GM12878 (cell line): Measurements from ENCODE around the gene SMC3. TPM values are rescaled to one million over a fixed set of nuclear protein-coding genes. Genes with fewer than 3 reads are reported as not detected.
A peak's percentile ranks its signal among the peaks of the same experiment; 100 is the strongest.

Experiments used
- ATAC-seq: fragments of 200-7000 bp; cut with Tn5 transposase; 3 replicates; pipeline ENCODE4 v1.9.1; 2020; ENCODE audit warnings: mild to moderate bottlenecking, moderate library complexity
- BruUV-seq: library from RNA; stranded (reverse); fragments of 400-500 nt; replicated peaks from 2 replicates; lab custom pipeline; 2021; lab: Mats Ljungman, UMichigan
- CTCF ChIA-PET: fragments of 300-600 bp; sonication (Branson Sonifier 250); formaldehyde crosslinking; extraction: SDS; loops from one replicate; lab custom pipeline; 2021; ENCODE audit warnings: inconsistent platforms; lab: Yijun Ruan, JAX
- POLR2A ChIA-PET: fragments of 350-600 bp; formaldehyde crosslinking; extraction: SDS; loops from one replicate; lab custom pipeline; 2021; ENCODE audit warnings: inconsistent platforms; lab: Charles Lee
- RAD21 ChIA-PET: fragments of 300-600 bp; sonication (Branson Sonifier 250); formaldehyde crosslinking; loops from one replicate; lab custom pipeline; 2023; ENCODE audit warnings: antibody characterized with exemption; ENCODE audit not compliant: unreplicated experiment; lab: Charles Lee
- SMC1A ChIA-PET: fragments of 300-600 bp; sonication (Branson Sonifier 250); formaldehyde crosslinking; loops from one replicate; lab custom pipeline; 2023; ENCODE audit not compliant: unreplicated experiment, uncharacterized antibody; lab: Charles Lee
- DNase-seq: peaks from one replicate; pipeline ENCODE4 v3.0.0-alpha.2; 2011; ENCODE audit warnings: low read depth, low spot score
- FAIRE-seq: peaks from 3 replicates; lab custom pipeline; 2011; peaks lifted over from hg19 to GRCh38; lab: Jason Lieb, UNC
- H2AFZ ChIP-seq: 2 replicates; pipeline ENCODE4 v1.6.0; 2011; ENCODE audit warnings: low read depth, low read length, control low read depth; ENCODE audit not compliant: control insufficient read depth
- H3K27ac ChIP-seq: 2 replicates; pipeline ENCODE4 v1.5.1; 2011; ENCODE audit warnings: control low read depth; ENCODE audit not compliant: control insufficient read depth, insufficient read depth
- H3K27me3 ChIP-seq, 2 experiments: replicated peaks in 1 of 2; 2 replicates each; pipeline versions ENCODE4 v1.6.0 to v1.6.1; 2011; ENCODE audit warnings: low read length in 1 of 2; ENCODE audit not compliant: control insufficient read depth in 2 of 2, insufficient read depth in 2 of 2
- H3K36me3 ChIP-seq, 2 experiments: 2 replicates each; pipeline ENCODE4 v1.5.1; 2011; ENCODE audit warnings: low read length in 1 of 2; ENCODE audit not compliant: control insufficient read depth in 2 of 2, insufficient read depth in 2 of 2
- H3K4me1 ChIP-seq: 2 replicates; pipeline ENCODE4 v1.6.1; 2011; ENCODE audit warnings: mild to moderate bottlenecking, low read length, moderate library complexity, mixed read lengths; ENCODE audit not compliant: control insufficient read depth, insufficient read depth
- H3K4me2 ChIP-seq: 2 replicates; pipeline ENCODE4 v1.6.0; 2011; ENCODE audit warnings: control low read depth; ENCODE audit not compliant: control insufficient read depth, insufficient read depth
- H3K4me3 ChIP-seq: fragments of 200-600 bp; sonication (generic); 2 replicates; pipeline ENCODE4 v1.5.1; 2016
- H3K79me2 ChIP-seq: 2 replicates; pipeline ENCODE4 v1.6.0; 2011; ENCODE audit warnings: low read length; ENCODE audit not compliant: control insufficient read depth, insufficient read depth
- H3K9ac ChIP-seq: 2 replicates; pipeline ENCODE4 v1.8.0; 2011; ENCODE audit warnings: low read length, control low read depth, mixed read lengths; ENCODE audit not compliant: control insufficient read depth, insufficient read depth
- H3K9me3 ChIP-seq: replicated peaks from 3 replicates; pipeline ENCODE4 v1.5.1; 2011; ENCODE audit warnings: mild to moderate bottlenecking, low read length; ENCODE audit not compliant: control insufficient read depth, insufficient read depth
- H4K20me1 ChIP-seq: 2 replicates; pipeline ENCODE4 v1.6.0; 2011; ENCODE audit not compliant: control insufficient read depth, insufficient read depth
- CHD2 ChIP-seq: IDR thresholded peaks from 2 replicates; pipeline ENCODE4 v1.6.1; 2011; ENCODE audit warnings: low read depth, low read length, improper control_type of control experiment, borderline replicate concordance
- EP300 ChIP-seq, 2 experiments: fragments of 150-350 bp in 1 of 2; IDR thresholded peaks; 2 replicates each; pipeline ENCODE4 v1.6.1; 2011 to 2012; ENCODE audit warnings: low read depth in 2 of 2, low read length in 2 of 2, borderline replicate concordance in 1 of 2, improper control_type of control experiment in 1 of 2, inconsistent platforms in 1 of 2; ENCODE audit not compliant: control insufficient read depth in 1 of 2
- FOXM1 ChIP-seq: IDR thresholded peaks from 2 replicates; pipeline ENCODE4 v1.6.1; 2012; ENCODE audit warnings: low read depth, mild to moderate bottlenecking, inconsistent platforms, low read length, moderate library complexity
- HDAC6 ChIP-seq: fragments of 200-600 bp; sonication (generic); IDR thresholded peaks from one replicate; pipeline ENCODE4 v1.8.0; 2017; ENCODE audit warnings: antibody characterized with exemption; ENCODE audit not compliant: unreplicated experiment
- NBN ChIP-seq: fragments of 450-650 bp; IDR thresholded peaks from 2 replicates; pipeline ENCODE4 v1.6.1; 2016
- NR2C2 ChIP-seq: IDR thresholded peaks from 2 replicates; pipeline ENCODE4 v1.6.1; 2011; ENCODE audit warnings: borderline replicate concordance, low read depth; ENCODE audit not compliant: control insufficient read depth, insufficient read length
- RUNX3 ChIP-seq: IDR thresholded peaks from 2 replicates; pipeline ENCODE4 v1.6.1; 2012; ENCODE audit warnings: low read length, inconsistent platforms
- SPI1 ChIP-seq: IDR thresholded peaks from 2 replicates; pipeline ENCODE4 v1.6.1; 2011; ENCODE audit warnings: low read depth, mild to moderate bottlenecking, low read length, moderate library complexity, borderline replicate concordance; ENCODE audit not compliant: insufficient read depth
- ZBED1 ChIP-seq: IDR thresholded peaks from 2 replicates; pipeline ENCODE4 v1.6.1; 2016; ENCODE audit warnings: borderline replicate concordance
- ZBTB40 ChIP-seq: fragments of 450-650 bp; IDR thresholded peaks from 2 replicates; pipeline ENCODE4 v1.6.1; 2016; ENCODE audit warnings: mild to moderate bottlenecking, moderate library complexity, borderline replicate concordance
- ZNF384 ChIP-seq: IDR thresholded peaks from 2 replicates; pipeline ENCODE4 v1.6.1; 2012; ENCODE audit warnings: low read depth, mild to moderate bottlenecking, low read length, improper control_type of control experiment, borderline replicate concordance
- ZZZ3 ChIP-seq: IDR thresholded peaks from 2 replicates; pipeline ENCODE4 v1.6.1; 2011; ENCODE audit warnings: low read depth; ENCODE audit not compliant: control insufficient read depth, insufficient read length
- WGBS: methylation state at CpG from one replicate; pipeline ENCODE4 v1.1.6; 2016; ENCODE audit warnings: low lambda C conversion rate; ENCODE audit not compliant: insufficient replicate concordance, insufficient coverage; ENCODE audit errors: missing lambda C conversion rate; 5-methylcytosine and 5-hydroxymethylcytosine counted together
- in situ Hi-C: fragments of 300-500 bp; cut with MboI; formaldehyde crosslinking; loops from 9 replicates; pipeline ENCODE4 v1.14.3; 2018; ENCODE audit warnings: mixed read lengths
- intact Hi-C: fragments of 100-400 bp; cut with micrococcal nuclease; formaldehyde crosslinking; loops from one replicate; pipeline ENCODE4 v1.14.2; 2022; ENCODE audit not compliant: unreplicated experiment
- polyA plus RNA-seq, 11 experiments: library from polyadenylated mRNA; depleted of rRNA in 4 of 11; unstranded in 6 of 11; stranded (reverse) in 5 of 11; fragments of >200 nt; fragmentation: Nextera tagmentation in 4 of 11; fragmentation: Illumina TruSeq in 1 of 11; extraction: Ambion mirVana in 4 of 11; extraction: Trizol in 1 of 11; gene quantifications; 1 replicate in 1 of 11; 2 replicates in 10 of 11; pipeline versions ENCODE4 v1.2.1 to v1.2.3, GENCODE V29; 2011 to 2016; ENCODE audit warnings: inconsistent platforms in 2 of 11, missing spikeins in 2 of 11, low read depth in 1 of 11
- total RNA-seq, 4 experiments: library from RNA; depleted of rRNA in 3 of 4; stranded (reverse); fragments of >200 nt in 3 of 4; fragmentation: Illumina TruSeq in 1 of 4; extraction: Trizol in 1 of 4; gene quantifications; 2 replicates each; pipeline versions ENCODE4 v1.2.1 to v1.2.3, GENCODE V29; 2013 to 2021
- TF ChIP-seq, protein P1 (sequence below): fragments of 450-650 bp; IDR thresholded peaks from 2 replicates; pipeline ENCODE4 v1.6.1; 2017; ENCODE audit warnings: low read depth, mild to moderate bottlenecking, moderate library complexity
- TF ChIP-seq, protein P2 (sequence below): IDR thresholded peaks from 2 replicates; pipeline ENCODE4 v1.6.1; 2011; ENCODE audit warnings: low read depth, low read length, improper control_type of control experiment, borderline replicate concordance

SMC3 gene
- total and polyA plus RNA-seq, 10 of the 15 experiments (the other 5 are each of a cell fraction or from before 2014, with no cell fraction given) = 30.4 to 123 (median 48.3) TPM

- FAIRE-seq (no peak), ATAC-seq (peak; percentile 69), DNase-seq (peak; percentile 57)
- Histone ChIP-seq H3K4me1 (peaks cover 33% of the 10 kb centered on the region), H3K27ac (peak overlapping the region; percentile 44), H3K4me3 (no peak overlapping the region), H3K79me2 (no peaks in the 10 kb centered on the region), H3K36me3 (no peaks in the 10 kb centered on the region), H3K27me3 (no peaks in the 10 kb centered on the region), H4K20me1 (no peaks in the 10 kb centered on the region), H3K4me2 (peak overlapping the region; percentile 58), H3K9me3 (no peaks in the 10 kb centered on the region; the same call in 2 of the 3 replicates), H3K9ac (no peak overlapping the region), H2AFZ (peak overlapping the region; percentile 77; the same call in 1 of the 2 replicates)
- in situ Hi-C loops = loop anchor here (25.0 kb wide), 1 partner anchor 1524 kb away; no protein-coding TSS in a partner anchor
- SMC1A ChIA-PET = interaction anchor here (0.9 to 6.9 kb wide), 13 partner anchors 13 to 304 kb away, joined by 3 to 98 read pairs (median 5); no protein-coding TSS in a partner anchor
- no TSS peak for BruUV-seq
- CTCF ChIA-PET = interaction anchor here (0.6 to 8.0 kb wide), 7 partner anchors 9 to 309 kb away, joined by 3 to 141 read pairs (median 4); partner anchors contain the start of gene SMNDC1
- RAD21 ChIA-PET = interaction anchor here (0.7 to 1.4 kb wide), 8 partner anchors 7 to 341 kb away, joined by 3 to 7 read pairs (median 4); partner anchors contain the start of gene PDCD4
- WGBS = 12% methylated on average over 8 of the region's 8 CpGs
- intact Hi-C loops = loop anchor here (5.0 to 10.0 kb wide), 3 partner anchors 189 to 401 kb away; no protein-coding TSS in a partner anchor
- POLR2A ChIA-PET = interaction anchor here (0.6 to 0.7 kb wide), 2 partner anchors 226 to 1859 kb away, joined by 3 to 4 read pairs; no protein-coding TSS in a partner anchor
- TF ChIP-seq HDAC6 = no peak
- TF ChIP-seq CHD2 = peak; percentile 65
- no peak for TF ChIP-seq FOXM1
- no peak for TF ChIP-seq ZZZ3
- TF ChIP-seq NBN = no peak
- peak; percentile 79 for TF ChIP-seq SPI1
- TF ChIP-seq ZNF384 = peak; percentile 83
- TF ChIP-seq, protein P1, sequence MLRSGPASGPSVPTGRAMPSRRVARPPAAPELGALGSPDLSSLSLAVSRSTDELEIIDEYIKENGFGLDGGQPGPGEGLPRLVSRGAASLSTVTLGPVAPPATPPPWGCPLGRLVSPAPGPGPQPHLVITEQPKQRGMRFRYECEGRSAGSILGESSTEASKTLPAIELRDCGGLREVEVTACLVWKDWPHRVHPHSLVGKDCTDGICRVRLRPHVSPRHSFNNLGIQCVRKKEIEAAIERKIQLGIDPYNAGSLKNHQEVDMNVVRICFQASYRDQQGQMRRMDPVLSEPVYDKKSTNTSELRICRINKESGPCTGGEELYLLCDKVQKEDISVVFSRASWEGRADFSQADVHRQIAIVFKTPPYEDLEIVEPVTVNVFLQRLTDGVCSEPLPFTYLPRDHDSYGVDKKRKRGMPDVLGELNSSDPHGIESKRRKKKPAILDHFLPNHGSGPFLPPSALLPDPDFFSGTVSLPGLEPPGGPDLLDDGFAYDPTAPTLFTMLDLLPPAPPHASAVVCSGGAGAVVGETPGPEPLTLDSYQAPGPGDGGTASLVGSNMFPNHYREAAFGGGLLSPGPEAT = peak; percentile 62; the same call in 1 of the 2 replicates
- 0 out of 2 replicates have a peak, but pooled peaks have one; percentile 6 for TF ChIP-seq RUNX3
- peak; percentile 54; the same call in 1 of the 2 replicates for TF ChIP-seq ZBED1
- 0 out of 4 replicates have a peak, but pooled peaks of 1 of the 2 experiments have one; percentile 7 for TF ChIP-seq EP300 (IDR thresholded peaks at IDR 0.05; ENCODE audit: borderline replicate concordance in 1 of 2, control insufficient read depth in 1 of 2, low read depth in 2 of 2, low read length in 2 of 2)
- TF ChIP-seq, protein P2, sequence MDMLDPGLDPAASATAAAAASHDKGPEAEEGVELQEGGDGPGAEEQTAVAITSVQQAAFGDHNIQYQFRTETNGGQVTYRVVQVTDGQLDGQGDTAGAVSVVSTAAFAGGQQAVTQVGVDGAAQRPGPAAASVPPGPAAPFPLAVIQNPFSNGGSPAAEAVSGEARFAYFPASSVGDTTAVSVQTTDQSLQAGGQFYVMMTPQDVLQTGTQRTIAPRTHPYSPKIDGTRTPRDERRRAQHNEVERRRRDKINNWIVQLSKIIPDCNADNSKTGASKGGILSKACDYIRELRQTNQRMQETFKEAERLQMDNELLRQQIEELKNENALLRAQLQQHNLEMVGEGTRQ = no peak
- TF ChIP-seq NR2C2 = no peak
- TF ChIP-seq ZBTB40 = no peak
Observed at GRCh38 chr10:110613341-110613995, 46.0 kb downstream of the SMC3 start.
